Activated T-cell treated with anti-CD3 and anti-CD28 coated beads, Interleukin-2, amount 50 U/mL, for 24 hours (primary cell): ENCODE results near the gene NEDD4.
"Not testable (repeated sequence)": the region's sequence is repeated elsewhere in the genome, so short reads cannot be mapped to it uniquely, and the experiment has no call there.

Source experiments
- DNase-seq: peaks from one replicate; pipeline ENCODE4 v3.0.0-alpha.2; 2020
- H3K27ac Mint-ChIP-seq: 2 replicates; pipeline ENCODE4 v1.8.0; 2020; ENCODE audit warnings: mild to moderate bottlenecking, mixed read lengths
- H3K27me3 Mint-ChIP-seq: 2 replicates; pipeline ENCODE4 v1.8.0; 2020; ENCODE audit warnings: mixed read lengths
- H3K36me3 Mint-ChIP-seq: 2 replicates; pipeline ENCODE4 v1.8.0; 2020; ENCODE audit warnings: low read depth, mixed read lengths
- H3K4me1 Mint-ChIP-seq: 2 replicates; pipeline ENCODE4 v1.8.0; 2020; ENCODE audit warnings: low read depth, mixed read lengths
- H3K4me3 Mint-ChIP-seq: 2 replicates; pipeline ENCODE4 v1.8.0; 2020; ENCODE audit warnings: mild to moderate bottlenecking, moderate library complexity, mixed read lengths
- H3K9me3 Mint-ChIP-seq: 2 replicates; pipeline ENCODE4 v1.8.0; 2020; ENCODE audit warnings: mixed read lengths

Gene NEDD4

DNA sequence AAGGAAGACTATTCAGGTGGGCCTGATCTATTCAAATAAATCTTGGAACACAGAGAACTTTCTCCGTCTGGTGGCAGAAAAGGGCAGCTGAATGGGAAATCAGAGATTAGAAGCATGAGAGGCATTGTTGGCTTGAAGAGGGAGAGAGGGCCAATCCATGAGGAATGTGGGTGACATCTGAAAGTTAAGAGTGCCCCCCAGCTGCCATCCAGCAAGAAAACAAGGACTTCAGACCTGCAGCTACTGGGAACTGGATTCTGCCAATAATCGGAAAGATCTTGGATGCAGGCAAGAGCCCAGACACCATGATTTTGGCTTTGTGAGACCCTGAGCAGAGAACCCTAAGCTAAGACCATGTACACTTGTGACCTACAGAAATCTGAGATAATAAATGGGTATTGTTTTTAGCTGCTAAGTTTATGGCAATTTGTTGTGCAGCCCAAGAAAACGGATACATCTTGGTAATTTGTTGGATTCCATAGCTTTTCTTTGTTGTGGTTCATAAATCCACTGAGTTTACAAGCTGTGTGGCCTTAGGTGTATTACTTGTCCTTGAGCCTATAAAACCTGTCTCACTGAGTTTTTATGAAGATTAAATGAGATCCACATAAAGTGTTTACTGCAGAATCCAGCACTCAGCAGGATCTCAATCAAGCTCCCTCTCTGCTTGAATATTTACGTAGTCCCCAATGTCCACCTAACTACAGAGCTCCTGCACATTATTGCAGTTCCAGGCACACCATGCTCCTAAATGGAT, 168.4 kb downstream of the NEDD4 start:
- H3K36me3 Mint-ChIP-seq, result no peaks in the 10 kb centered on the region
- peaks cover 19% of the 10 kb centered on the region for H3K4me1 Mint-ChIP-seq
- no peaks in the 10 kb centered on the region for H3K9me3 Mint-ChIP-seq
- peaks cover 3% of the 10 kb centered on the region for H3K27me3 Mint-ChIP-seq
- no peak for DNase-seq
- no peak overlapping the region for H3K27ac Mint-ChIP-seq
- no peak overlapping the region for H3K4me3 Mint-ChIP-seq

DNA sequence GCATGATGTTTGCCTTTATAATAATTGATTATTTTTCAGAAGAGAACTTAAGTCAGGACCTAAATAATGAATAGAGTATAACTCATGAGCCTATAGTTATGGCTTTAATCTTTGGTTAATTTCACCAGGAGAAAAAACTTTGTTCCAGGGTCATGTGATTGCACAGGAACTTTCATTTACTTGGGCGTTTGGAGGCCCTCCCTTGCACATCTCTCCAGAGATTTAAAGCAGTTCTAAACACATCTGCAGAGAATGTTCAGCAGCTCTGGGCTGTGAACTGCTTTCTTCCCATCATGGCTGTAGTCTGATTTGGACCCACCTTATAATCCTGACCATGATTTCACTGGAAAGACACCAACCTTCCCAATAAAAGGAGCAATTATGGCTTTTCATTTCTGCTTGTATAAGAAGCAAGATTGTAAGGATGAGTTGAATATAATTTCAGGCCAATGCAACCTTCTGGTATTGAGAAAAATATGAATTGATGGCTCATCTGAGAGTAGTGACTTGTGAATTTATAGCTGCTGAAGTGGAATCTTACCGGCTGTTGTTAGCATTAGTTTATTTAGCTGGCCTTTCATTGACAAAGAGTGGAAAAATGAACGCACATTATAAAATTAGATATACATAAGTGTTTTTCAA, 169.6 kb downstream of the NEDD4 start:
- Mint-ChIP-seq H3K27me3 (peaks cover 3% of the 10 kb centered on the region), H3K4me1 (peaks cover 8% of the 10 kb centered on the region)

DNA sequence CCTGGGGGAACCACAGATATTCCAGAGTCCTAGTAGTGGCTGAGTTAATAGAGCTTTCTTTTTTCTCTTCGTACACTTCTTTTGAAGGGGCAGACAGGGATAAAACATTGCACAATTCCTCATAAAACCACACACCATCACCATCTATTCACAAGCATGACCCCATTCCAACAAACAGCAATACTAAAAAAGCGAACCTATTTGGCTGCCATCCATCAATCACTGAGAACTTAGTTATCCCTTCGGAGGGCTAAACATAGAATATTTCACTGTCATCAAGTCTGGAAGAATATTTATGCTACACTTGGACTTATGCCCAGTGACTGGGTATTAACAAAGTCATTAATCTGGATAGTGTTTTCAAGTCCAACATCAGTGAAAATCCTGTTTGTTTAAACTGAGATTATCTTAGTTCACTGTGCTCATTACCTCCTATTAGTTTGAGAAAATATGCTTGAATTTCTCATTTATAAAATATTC, 170.2 kb downstream of the NEDD4 start:
- no peaks in the 10 kb centered on the region for H3K9me3 Mint-ChIP-seq
- no peak overlapping the region for H3K4me3 Mint-ChIP-seq
- H3K27ac Mint-ChIP-seq, result no peak overlapping the region
- H3K36me3 Mint-ChIP-seq, result no peaks in the 10 kb centered on the region
- H3K4me1 Mint-ChIP-seq, result peaks cover 6% of the 10 kb centered on the region
- DNase-seq, result no peak
- H3K27me3 Mint-ChIP-seq, result peaks cover 3% of the 10 kb centered on the region

More for the DNA sequence above, 169.6 kb downstream of the NEDD4 start:
- Mint-ChIP-seq H3K27ac (no peak overlapping the region), H3K9me3 (no peaks in the 10 kb centered on the region), H3K36me3 (no peaks in the 10 kb centered on the region), H3K4me3 (no peak overlapping the region)
- DNase-seq, result no peak

DNA sequence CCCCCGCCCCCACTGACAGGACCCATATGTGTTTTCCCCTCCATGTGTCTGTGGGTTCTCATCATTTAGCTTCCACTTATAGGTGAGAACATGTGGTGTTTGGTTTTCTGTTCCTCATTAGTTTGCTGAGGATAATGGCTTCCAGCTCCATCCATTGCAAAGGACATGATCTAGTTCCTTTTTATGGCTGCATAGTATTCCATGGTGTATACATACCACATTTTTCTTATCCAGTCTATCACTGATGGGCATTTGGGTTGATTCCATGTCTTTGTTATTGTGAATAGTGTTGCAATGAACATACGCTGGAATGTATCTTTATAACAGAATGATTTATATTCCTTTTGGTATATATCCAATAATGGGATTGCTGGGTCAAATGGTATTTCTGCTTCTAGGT, 171.7 kb downstream of the NEDD4 start:
- not testable (repeated sequence) for H3K27me3 Mint-ChIP-seq, H3K4me1 Mint-ChIP-seq, H3K27ac Mint-ChIP-seq, H3K9me3 Mint-ChIP-seq, H3K36me3 Mint-ChIP-seq, H3K4me3 Mint-ChIP-seq, DNase-seq

DNA sequence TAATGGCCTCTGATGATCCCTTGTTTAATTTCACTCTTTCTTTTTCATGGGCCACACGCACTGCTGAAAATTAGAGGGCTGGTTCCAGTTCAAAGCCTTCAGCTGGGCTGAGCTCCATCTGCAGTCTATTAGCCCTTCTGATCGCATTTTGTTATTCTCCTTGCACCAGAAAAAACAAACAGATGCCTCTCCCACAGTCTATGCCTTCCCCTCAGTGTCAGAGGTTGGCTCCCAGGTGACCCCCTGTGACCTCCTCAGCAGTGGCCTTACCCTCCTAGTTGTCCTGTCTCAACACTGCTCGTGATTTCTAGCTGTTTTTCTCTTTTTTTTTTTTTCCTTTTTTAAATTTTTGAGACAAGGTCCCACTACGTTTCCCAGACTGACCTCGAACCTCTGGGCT, 173.4 kb downstream of the NEDD4 start:
- Mint-ChIP-seq H3K4me3 (no peak overlapping the region), H3K27ac (no peak overlapping the region), H3K4me1 (no peaks in the 10 kb centered on the region), H3K9me3 (no peaks in the 10 kb centered on the region), H3K36me3 (no peaks in the 10 kb centered on the region), H3K27me3 (peaks cover 3% of the 10 kb centered on the region)
- DNase-seq, result no peak

DNA sequence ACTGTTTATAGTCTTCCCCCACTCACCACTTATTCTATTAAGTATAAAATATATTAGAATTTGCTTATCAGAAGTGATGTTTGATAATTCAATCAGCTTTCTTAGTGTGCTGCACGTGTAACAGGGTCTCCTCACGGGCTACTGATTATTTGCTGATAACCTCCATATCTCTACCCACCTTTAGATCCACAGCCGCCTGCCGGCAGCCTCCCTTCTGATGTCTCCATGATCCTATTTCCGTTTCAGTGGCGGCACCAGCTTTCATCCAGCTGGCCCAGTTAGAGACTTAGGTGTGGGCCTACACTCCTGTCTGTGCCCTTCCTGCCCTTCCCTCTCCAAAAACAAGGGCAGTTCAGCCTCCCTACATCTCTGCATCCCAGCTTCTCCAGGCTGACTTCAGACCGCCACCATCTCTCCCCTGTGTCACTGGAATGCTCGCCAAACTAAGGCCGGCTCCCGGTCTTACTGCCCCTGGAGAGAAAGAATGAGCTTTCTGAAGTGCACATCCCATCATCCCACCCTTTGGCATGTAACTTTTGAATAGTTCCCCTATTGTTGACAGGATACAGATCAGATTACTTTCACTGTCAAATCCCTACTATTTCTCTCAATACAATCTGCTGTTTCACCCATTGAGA, 173.9 kb downstream of the NEDD4 start:
- H3K4me3 Mint-ChIP-seq, result no peak overlapping the region

DNA sequence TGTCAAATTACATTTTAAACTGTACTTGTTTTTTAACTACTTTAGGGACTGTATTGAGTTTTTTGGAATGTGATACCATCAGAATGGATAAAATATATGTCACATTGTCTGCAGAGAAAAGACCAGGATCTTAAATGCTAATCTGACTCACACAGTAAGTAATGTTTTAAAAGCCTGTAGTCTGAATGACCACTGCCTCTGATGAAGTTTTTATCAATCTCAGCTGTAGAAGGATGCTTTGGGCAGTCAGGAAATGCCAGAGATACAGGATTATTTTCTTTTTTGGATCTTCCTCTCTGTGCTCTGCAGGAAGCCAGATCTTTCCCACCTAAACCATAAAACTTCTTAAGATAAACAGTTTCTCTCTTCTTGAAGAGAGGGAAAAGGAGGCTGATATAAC, 177.4 kb downstream of the NEDD4 start:
- no peaks in the 10 kb centered on the region for H3K4me1 Mint-ChIP-seq
- no peak for DNase-seq
- H3K9me3 Mint-ChIP-seq, result no peaks in the 10 kb centered on the region
- H3K36me3 Mint-ChIP-seq, result no peaks in the 10 kb centered on the region
- H3K4me3 Mint-ChIP-seq, result no peak overlapping the region
- no peak overlapping the region for H3K27ac Mint-ChIP-seq
- H3K27me3 Mint-ChIP-seq, result no peaks in the 10 kb centered on the region

More for the DNA sequence above, 173.9 kb downstream of the NEDD4 start:
- no peaks in the 10 kb centered on the region for H3K36me3 Mint-ChIP-seq
- no peaks in the 10 kb centered on the region for H3K9me3 Mint-ChIP-seq
- no peaks in the 10 kb centered on the region for H3K4me1 Mint-ChIP-seq
- H3K27ac Mint-ChIP-seq, result no peak overlapping the region
- no peak for DNase-seq
- peaks cover 3% of the 10 kb centered on the region for H3K27me3 Mint-ChIP-seq

DNA sequence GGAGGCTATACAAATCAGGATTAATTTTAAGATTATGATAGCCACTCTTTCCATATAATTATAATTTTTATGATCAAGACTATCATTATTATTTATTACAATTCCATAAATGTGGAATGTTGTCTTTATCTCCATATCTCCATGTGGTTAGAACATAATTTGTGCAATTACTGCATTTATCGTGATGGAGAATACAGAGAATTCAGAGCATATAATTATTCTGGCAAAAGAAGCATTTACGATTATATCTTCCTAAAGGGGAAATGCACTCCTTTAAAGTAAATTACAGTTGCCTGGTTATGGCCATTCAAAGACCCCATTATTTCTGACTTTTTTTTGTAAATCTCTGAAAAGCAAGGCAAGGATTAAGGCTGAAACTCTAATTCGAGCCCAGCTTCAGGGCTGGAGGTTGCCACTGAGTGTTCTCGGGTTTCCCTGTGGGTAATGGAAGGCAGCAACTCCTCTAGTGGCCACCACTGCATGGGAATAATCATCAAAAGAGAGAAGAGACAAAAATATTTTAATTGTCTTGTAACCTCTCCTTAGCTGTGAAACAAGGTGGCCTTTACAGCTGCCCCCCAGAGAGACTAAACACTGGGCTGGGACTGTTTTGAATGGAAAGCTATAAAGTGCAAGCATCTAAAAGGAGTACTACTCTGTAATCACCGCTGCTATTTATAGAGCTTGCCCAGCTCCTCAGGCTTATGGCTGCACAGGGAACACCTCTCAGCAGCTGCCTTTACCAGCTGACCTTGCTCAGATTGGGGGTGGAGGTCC, 190.6 kb downstream of the NEDD4 start:
- no peaks in the 10 kb centered on the region for H3K4me1 Mint-ChIP-seq
- DNase-seq, result no peak
- peaks cover 26% of the 10 kb centered on the region for H3K27me3 Mint-ChIP-seq
- H3K9me3 Mint-ChIP-seq, result no peaks in the 10 kb centered on the region
- H3K27ac Mint-ChIP-seq, result no peak overlapping the region
- H3K4me3 Mint-ChIP-seq, result no peak overlapping the region
- no peaks in the 10 kb centered on the region for H3K36me3 Mint-ChIP-seq

DNA sequence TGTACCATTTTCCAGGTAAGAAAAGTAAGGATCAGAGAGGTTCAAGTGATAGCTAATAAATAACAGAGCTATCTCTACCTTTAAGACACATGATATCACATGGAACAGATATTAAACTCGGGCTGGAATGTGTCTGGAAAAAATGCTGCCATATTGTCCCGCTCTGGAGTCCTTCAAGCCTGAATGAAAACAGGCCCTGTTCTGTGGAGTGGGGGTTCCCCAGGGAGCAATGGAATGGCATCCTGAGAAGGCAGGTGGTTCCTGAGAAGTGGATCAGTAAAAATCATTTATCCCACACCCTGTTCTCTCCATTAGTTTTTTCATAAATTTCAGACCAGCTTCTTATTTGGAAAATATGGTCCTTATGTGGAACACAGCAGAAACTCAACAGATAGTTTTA, 193.2 kb downstream of the NEDD4 start:
- Mint-ChIP-seq H3K27ac (no peak overlapping the region), H3K27me3 (peaks cover 33% of the 10 kb centered on the region), H3K36me3 (no peaks in the 10 kb centered on the region), H3K9me3 (no peaks in the 10 kb centered on the region), H3K4me3 (no peak overlapping the region), H3K4me1 (no peaks in the 10 kb centered on the region)
- DNase-seq, result no peak

DNA sequence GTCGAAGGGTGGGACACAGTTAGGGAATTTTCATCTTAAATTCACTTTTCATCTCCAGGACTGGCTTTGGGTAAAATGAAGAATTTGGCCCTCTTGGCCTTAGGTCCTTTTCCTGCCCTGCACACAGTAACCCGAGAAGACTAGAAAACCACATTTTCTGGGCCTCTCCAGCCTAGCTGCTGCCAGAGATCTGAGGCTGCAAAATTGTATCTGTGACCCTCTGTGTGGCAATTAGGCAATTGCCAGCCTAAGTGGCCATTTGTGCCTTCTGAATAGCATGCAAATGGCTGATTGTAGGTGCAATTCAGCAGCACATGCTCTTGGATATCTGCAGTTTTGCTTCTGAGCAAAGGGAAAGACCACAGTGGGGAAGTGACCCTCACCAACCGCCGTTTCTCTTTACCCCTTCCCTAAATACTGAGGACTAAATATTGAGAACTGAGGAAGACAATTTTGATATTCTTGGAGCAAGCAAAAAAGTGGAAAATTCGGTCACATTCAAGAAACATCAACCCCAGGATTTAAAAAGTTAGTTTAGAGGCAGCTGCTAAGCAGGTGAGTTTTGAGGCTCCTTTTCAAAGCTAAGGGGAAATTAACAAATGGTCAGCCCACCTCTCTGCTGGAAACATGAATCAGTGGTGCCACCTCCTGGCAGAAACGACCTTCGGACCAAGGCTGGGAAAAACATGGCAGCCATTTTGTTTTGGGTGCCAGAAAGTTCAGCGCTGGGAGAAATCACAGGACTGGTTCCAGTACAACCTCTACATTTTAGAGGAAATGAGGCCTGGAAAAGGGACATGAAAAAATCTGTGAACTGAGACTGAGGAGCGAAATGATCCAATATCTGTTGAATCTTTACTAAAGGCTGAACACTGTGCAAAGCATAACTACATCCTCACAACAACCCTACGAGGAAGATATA, 193.9 kb downstream of the NEDD4 start:
- H3K4me3 Mint-ChIP-seq, result no peak overlapping the region

DNA sequence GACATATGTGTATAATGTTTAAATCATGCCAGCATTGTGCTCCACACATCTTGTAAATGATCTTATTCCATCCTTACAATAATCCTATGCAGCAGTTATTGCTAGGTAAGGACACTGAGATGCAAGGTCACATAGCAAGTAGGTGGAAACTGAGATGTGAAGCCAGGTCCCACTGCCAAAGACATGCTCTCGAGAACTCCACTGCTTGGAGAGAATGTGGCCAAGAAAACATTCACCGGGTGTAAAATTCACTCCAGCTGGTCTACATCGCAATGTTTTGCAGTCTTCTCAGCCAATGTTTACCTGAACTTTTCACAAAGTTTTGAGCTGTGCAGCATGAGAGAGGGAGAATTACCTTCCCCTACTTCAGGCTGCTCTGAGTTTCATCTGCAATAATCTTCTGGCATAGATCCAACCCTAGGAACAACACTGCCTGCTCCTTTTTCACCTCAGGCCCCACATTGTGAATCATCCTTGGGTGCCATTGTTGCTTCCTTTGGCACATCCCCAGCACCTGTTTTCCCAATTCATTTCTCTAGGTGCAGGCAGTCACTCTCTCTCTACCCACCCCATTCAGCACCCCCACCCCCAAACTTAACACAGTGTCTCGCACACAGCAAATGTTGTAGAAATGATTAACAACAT, 197.0 kb downstream of the NEDD4 start:
- no peak overlapping the region for H3K4me3 Mint-ChIP-seq
- no peak overlapping the region for H3K27ac Mint-ChIP-seq
- H3K27me3 Mint-ChIP-seq, result peaks cover 34% of the 10 kb centered on the region
- H3K9me3 Mint-ChIP-seq, result no peaks in the 10 kb centered on the region
- no peaks in the 10 kb centered on the region for H3K4me1 Mint-ChIP-seq
- no peaks in the 10 kb centered on the region for H3K36me3 Mint-ChIP-seq
- no peak for DNase-seq

More for the DNA sequence above, 193.9 kb downstream of the NEDD4 start:
- Mint-ChIP-seq H3K27ac (no peak overlapping the region), H3K36me3 (no peaks in the 10 kb centered on the region), H3K9me3 (no peaks in the 10 kb centered on the region), H3K4me1 (no peaks in the 10 kb centered on the region), H3K27me3 (peaks cover 39% of the 10 kb centered on the region)
- no peak for DNase-seq

DNA sequence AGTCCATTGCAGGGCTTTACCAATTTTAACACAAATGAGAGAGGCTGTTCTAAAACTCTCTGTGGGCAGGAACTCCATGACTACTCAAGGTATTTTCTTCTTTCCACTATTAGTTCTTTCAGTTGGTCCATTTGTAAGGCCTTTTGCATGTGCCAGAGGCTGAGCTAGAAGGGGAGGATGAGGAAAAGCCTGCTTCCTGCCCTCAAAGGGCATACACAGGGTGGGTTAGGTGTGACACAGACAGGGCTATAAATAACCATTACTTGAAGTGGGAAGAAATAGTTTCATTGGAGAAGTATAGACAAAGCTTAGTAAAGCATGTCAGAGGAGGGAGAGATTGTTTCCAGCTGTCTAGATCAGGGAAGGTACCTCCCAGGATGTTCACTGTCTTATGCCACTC, 198.4 kb downstream of the NEDD4 start:
- Mint-ChIP-seq H3K9me3 (no peaks in the 10 kb centered on the region), H3K4me1 (no peaks in the 10 kb centered on the region), H3K36me3 (no peaks in the 10 kb centered on the region), H3K27ac (no peak overlapping the region), H3K27me3 (peaks cover 30% of the 10 kb centered on the region), H3K4me3 (no peak overlapping the region)
- DNase-seq, result no peak

DNA sequence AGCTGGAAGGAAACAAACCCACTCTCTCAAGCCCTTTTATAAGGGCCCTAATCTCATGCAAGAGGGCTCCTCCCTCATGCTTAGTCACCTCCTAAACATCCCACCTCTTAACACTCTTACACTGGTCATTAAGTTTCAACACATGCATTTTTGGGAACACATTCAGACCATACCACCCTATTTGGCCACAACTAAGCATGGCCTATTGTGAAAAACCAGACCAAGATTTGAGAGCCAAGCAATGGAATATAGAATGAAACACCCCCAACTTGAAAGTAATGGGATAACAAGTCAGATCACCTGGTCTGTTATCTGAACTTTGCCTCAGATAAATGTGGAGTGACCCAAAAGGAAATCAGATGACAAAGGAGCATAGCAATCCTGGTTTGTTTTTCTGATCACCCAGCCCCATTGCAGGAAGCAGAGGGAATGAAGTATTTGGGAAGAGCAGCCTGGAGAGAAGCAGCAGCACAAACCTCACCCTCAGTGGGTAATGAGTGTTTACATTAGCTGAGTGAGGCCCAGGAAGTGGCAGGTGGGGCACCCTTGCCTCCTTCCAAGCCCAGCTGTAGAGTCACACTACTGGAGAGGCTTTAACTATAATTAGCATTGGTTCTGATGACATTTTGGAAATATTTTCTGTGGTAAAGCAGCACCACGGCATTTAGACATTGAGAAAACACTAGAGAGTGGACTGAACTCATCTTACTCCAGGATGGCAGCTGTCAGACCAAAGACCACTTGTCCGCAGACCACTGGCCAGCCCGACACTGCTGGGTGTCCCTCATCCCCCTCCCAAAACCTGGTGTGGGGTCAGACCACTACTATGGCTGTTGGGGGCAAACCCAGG, 201.6 kb downstream of the NEDD4 start:
- no peak for DNase-seq
- no peak overlapping the region for H3K4me3 Mint-ChIP-seq
- H3K4me1 Mint-ChIP-seq, result no peaks in the 10 kb centered on the region
- H3K27me3 Mint-ChIP-seq, result peaks cover 25% of the 10 kb centered on the region
- H3K9me3 Mint-ChIP-seq, result no peaks in the 10 kb centered on the region
- H3K27ac Mint-ChIP-seq, result no peak overlapping the region
- H3K36me3 Mint-ChIP-seq, result no peaks in the 10 kb centered on the region
